HL-60/S4 treated with phorbol 12-myristate 13-acetate at 8.2 ng/mL for 4 days and 3 days (cell line): ENCODE data around the gene DBP.

Experiments
- in situ Hi-C: fragments of 300-500 bp; cut with MboI; formaldehyde crosslinking; loops from 2 replicates; pipeline ENCODE4 v1.15.0; 2022; ENCODE audit warnings: low sequenced_read_pairs

The DBP gene

DNA sequence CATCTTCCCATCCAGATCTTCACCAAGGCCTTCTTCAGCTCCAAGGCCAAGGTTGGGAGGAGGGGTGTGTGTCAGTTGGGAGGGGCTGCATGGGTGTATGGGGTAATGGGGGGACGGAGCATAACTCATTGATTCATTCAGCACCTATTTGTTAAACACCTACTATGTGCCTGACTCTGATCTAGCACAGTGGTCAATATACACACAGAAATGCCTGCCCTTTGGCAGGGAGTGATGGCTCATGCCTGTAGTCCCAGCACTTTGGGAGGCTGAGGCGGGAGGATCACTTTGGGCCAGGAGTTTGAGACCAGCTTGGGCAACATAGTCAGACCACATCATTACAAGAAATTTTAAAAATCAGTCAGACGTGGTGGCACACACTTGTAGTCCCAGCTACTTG lies 49.8 kb downstream of the DBP start:
- in situ Hi-C loops = loop anchor here (10.0 to 25.0 kb wide), 2 partner anchors 83 to 275 kb away; a partner anchor contains a TSS

DNA sequence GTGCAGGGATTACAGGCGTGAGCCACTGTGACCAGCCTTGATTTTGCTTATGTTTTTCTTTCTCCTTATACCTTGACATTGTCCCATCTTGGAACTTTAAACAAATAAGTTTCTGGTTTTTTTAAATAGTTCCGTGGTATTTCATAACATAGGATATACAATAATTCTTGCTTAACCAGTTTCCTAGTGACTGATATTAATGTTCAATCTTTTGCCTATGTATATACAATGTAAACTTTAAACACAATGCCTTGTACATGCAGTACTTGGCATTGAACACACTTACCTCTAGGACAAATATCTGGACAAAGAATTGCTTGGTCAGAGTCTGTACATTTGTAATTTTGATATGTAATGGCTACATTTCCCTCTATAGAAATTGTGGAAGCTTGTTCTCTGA lies 55.0 kb downstream of the DBP start:
- in situ Hi-C loops = loop anchor here (10.0 to 25.0 kb wide), 2 partner anchors 77 to 270 kb away; a partner anchor contains a TSS
